DMS79 (cell line): ENCODE measurements around the gene TMC4.
"Not testable (repeated sequence)": the region's sequence is repeated elsewhere in the genome, so short reads cannot be mapped to it uniquely, and the experiment has no call there.

Experiments used
- DNase-seq: peaks from one replicate; lab custom pipeline; 2025; lab: John Stamatoyannopoulos, UW

Gene TMC4

DNA sequence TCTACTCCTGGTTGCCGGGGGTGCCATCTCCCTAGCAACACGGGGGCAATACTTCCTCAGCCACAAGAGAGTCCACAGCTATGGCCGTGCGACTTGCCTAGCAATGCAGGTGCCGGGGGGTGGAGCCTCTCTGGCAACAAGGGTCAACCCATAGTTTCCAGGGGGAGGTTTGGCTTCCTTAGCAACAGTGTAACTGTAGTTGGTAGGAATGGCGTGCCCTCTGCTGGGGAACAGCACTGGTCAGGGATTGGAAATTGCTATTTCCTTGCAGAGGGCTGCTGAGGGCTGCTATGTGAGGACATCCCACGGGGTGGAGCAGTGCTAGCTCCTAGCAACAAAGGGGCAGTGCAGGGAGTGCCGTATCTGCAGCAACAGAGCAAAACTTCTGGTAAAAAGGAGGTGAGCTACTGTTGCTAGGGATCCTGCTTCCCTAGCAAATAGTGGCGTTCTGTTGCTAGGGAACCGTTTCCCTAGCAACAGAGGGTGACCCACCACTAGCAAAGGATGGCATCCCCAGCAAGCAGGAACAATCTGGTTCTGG lies 7.0 kb upstream of the TMC4 start:
- no peak for DNase-seq

DNA sequence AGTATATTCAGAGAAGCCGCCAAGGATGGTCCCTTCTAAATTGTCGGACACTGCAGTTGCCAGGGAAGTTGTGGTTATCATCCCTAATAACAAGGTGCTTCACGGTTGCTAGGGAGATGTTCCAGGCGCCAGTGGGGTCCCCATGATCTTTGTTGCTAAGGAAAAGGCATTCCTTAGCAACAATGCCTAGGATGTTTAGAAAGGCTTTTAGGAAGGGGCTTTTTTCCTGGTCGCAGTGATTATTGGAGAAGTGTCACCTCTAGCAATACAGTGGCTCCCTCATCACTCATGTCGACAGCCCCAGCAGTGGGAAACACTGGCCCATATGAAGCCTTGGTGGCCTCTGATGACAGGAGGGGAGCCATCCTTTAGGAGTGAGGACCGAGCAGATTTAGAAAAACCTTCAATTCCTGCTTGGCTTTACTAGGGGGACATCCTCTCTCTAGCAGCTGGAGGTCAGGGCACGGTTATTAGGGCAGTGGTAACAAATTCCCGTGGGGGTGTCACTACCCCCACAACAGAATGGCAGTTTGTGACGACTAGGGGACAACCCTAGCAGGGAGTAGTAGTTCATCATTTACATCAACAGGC lies 6.4 kb upstream of the TMC4 start:
- DNase-seq, result no peak

DNA sequence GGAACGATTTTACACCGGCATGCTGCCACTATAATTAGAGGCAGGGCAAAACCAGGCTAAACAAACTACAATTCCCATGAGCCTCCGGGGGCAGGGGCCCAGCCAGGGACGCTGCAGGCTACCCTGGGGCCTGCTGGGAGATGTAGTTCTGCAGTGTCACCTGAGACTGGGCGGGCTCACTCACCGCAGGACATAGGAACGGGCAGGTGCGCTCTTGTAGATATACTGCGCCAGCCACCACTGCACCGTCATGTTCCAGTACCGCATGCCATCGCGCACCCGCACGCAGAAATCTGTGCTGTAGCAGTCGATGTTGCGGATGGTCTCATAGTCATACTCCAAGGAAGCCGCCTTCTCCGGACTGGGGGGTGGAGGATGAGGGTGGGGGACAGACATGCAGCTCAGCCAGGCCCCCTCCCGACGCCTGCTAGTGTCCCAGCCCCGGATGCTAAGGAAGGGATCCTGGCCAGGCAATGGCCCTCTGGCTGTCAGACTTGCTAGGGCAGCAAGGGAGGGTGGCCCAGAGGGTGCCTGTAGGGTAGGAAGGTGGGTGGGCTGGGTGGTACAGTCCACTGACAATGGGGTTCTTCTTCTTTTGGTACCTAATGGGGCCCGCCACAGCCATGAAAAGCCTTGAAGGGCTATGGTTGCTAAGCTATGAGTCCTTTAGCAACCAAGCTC lies 5.8 kb upstream of the TMC4 start:
- no peak for DNase-seq

DNA sequence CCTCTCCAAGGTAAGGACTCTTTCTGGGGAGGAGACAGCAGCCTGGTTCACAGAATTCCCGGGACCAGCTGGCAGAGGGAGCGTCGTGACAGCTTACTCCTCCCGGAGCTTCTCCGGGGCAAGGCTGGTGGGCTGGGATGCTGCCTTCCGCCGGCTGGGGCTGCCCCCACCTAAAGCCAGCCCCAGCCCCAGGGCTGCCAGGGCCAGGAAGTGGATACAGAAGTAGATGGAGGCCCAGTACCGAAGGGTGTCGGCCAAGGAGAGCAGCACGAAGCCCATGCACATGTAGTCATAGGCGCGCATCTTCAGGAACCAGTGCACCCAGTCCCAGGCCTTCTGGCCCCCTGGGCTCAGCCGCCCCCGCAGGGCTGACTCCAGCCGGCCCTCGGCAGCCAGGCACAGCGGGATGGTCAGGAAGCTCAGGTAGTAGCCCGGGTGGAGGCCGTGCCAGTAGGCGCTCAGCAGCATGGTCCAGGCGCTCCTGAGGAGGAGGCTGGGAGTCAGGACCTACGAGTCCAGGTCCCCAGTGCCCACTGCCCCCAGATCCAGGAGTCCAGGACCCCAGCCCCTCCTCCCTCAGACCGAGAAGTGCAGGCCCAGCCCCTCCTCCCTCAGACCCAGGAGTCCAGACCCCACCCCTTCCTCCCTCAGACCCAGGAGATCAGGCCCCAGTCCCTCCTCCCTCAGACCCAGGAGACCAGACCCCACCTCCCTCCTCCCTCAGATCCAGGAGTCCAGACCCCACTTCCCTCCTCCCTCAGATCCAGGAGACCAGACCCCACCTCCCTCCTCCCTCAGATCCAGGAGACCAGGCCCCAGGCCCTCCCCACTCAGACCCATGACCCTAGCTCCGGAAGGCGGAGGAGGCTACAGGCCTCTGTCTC lies 1.2 kb upstream of the TMC4 start:
- no peak for DNase-seq

DNA sequence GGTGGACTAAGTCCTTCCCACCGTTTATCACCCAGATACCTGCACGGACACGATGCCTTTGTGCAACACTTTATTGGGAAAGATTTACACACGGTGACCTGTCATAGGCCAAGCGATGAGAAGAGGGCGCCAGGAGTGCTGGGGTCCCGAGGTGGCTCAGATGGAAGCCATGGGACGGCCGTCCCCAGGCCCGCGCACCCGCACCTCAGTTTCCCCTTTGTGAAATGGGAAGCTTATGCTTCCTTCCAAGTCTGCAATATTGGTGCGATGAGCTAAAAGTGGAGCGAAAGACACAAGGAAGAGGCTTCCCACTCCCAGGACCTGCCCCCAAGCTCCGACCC lies 369 bp upstream of the TMC4 start:
- DNase-seq, result no peak

DNA sequence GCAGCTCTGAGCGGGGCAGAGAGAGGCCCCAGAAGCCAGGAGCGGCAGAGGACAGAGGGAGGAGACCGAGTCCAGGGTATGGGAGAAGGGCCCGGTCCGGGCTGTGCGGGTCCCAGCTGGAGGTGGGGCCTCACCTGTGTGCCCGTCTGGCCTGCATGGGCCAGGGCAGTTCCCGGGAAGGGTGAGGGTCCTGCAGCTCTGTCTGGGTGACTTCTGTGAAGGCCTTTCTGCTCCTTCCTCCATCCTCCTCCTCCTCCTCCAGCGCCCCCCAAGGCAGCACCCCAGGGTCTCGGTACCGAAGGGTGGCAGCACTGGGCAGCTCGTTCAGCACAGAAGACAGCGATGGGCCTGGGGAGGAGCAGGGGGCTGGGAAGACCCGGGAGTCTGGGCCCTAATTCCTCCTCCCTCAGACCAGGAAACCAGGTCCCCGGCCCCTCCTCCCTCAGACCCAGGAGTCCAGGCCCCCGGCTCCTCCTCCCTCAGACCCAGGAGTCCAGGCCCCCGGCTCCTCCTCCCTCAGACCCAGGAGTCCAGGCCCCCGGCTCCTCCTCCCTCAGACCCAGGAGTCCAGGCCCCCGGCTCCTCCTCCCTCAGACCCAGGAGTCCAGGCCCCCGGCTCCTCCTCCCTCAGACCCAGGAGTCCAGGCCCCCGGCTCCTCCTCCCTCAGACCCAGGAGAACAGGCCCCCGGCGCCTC lies 1.1 kb downstream of the TMC4 start:
- not testable (repeated sequence) for DNase-seq

DNA sequence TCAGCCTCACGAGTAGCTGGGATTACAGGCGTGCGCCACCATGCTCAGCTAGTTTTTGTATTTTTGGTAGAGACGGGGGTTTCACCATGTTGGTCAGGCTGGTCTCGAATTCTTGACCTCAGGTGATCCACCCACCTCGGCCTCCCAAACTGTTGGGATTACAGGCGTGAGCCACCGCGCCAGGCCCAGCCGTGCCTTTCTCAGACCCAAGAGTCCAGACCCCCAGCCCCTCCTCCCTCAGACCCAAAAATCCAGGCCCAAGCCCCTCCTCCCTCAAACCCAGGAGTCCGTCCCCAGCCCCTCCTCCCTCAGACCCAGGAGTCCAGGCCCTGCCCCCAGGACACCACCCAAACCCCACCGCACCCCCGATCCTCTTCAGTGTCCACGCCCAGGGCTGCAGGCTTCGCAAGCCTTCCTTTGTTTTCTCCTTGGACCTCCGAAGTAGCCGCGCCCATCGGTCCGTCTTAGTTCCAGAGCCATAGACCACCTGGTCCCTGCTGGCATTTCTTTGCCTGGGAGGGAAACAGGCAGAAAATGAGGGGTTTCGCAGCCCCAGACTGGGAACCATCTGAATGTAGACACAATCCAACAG lies 3.7 kb downstream of the TMC4 start:
- DNase-seq, result no peak

DNA sequence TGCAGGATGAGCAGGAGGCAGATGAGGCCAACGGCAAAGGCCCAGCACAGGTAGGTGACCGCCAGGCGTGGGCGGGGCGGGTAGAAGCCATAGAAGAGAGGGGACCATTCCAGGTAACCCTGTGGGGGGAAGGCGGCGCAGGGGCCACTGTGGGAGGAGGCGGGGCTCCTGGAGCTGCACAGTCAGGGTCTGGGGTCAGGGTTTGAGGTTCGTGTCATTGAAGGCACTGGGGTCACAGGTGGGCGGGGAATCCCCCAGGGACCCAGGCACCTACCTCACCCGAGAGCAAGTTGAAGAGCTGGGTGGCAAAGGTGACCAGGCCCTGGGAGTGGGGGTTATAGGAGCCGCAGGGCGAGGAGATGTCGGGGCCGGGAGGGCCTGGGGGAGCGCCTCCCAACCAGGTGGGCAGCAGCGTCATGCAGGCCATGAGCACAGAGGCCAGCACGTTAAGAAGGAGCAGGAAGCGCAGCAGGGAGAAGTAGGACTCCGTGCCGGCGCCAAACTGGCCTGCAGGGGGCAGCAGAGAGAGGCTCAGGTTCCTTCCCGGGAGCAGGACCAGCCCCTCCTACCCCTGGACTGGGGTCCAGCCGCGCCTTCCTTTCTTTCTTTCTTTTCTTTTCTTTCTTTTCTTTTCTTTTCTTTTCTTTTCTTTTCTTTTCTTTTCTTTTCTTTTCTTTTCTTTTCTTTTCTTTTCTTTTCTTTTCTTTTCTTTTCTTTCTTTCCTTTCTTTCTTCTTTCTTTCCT lies 4.6 kb downstream of the TMC4 start:
- DNase-seq, result peak; percentile 58

DNA sequence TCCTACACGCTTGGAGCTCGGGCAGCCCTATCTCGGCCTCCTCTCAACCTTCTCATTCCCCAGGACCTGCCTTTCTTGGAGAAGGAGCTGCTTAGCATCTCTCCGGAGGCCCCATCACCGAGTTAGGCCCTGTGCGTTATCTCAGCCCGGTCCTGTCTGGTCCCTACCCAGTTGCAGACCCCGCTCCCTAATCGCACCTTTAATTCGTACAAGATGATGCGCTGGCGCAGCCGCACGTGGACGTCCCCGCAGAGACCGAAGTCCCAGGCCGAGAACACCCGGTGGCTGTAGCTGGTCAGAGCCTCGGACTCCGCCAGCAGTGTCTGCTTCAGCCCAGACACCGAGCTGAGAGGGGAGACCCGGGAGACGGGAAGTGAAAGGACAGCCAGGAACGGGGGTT lies 7.7 kb downstream of the TMC4 start:
- DNase-seq, result no peak

DNA sequence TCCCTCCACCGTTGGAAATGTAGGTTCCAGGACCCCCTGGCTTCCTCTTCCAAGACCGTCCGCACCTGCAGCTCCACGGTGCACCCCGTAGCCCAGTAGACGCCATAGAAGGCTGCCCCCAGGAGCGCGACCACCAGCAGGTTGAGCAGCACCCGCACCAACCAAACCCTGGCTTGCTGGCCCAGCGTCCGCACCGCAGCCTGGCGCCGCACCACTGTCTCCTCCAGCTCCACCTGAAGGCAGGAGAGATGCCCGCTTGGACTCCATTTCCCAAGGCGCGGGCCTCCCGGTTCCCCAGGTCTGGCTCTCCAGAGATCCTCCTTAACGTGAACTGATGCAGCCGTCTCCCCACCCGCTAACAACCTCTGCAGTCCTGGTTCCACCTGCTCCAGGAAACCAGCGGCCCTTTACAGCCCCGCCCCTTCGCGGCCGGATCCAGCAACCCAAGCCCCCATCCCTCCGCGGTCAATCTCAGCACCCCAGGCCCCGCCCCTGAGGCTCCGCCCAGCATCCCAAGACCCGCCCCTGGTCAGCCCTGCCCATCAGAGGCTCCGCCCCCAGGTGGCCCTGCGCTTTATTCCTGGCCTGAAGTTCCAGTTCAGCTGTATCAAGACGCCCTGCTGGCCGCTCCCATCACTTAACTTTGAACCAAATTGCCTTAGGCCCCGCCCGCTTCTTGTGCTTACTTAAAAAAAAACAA lies 8.4 kb downstream of the TMC4 start:
- no peak for DNase-seq

DNA sequence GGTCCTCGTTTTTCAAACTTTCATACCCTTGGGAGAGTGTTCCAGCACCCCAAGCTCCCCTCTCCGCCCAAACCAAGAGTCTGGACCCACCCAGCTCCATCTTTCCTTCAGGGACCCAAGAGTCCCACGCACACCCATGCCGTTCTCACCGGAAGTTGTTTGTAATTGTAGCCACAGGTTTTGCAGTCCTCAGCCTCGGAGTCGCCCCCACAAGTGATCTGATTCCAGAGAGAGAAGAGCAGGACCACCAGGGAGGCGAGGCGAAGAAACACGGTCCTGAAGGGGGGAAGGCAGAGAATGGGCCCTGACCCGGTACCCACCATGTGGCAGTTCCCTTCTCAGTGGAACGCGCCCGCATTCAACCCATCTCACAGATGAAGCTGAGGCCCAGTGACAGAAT lies 10.1 kb downstream of the TMC4 start:
- DNase-seq, result no peak

DNA sequence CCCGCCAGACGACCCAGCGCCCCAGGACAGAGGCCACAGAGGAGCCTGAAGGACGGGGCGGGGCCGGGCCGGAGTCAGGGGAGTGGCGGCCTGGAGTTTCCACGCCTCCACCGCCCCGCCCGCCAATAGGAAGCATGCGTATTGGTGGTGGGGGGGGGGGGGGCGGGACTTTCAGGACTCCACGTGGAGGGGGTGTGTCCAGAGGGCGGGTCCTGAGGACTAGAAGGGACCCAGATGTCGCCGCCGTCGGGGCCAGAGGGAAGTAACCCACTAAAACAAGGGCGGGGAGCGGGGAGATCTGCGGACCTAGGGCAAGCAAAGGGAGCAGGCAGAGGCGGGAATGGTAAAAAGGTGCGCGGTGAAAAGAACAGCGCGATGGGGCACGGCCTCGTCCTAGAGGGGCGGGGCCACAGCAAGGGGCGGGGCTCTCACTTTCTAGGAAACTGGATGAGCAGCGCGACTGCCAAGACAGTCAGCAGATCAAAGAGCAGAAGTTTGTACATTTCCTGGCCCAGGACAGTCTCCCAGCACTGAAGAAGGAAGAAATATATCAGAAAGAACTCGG lies 10.6 kb downstream of the TMC4 start:
- DNase-seq, result peak; percentile 13

DNA sequence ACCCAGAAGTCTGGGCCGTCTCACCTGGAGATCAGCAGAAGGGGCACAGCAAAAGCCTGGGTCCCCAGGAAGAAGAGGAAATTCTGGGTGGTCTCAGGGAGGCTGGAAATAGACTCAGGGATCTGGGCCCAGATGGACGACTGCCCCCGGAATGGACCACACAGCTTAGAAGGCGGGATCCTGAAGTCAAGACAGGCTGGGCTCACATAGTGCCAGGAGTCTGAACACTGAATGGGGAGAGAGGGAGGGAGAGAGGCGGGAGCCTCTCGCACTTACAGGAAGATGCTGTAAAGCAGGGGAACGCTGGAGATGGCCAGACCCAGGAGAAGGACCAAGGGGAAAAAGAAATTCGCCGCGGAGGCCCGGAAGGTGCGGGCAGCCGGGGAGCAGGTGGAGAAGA lies 12.1 kb downstream of the TMC4 start:
- no peak for DNase-seq

DNA sequence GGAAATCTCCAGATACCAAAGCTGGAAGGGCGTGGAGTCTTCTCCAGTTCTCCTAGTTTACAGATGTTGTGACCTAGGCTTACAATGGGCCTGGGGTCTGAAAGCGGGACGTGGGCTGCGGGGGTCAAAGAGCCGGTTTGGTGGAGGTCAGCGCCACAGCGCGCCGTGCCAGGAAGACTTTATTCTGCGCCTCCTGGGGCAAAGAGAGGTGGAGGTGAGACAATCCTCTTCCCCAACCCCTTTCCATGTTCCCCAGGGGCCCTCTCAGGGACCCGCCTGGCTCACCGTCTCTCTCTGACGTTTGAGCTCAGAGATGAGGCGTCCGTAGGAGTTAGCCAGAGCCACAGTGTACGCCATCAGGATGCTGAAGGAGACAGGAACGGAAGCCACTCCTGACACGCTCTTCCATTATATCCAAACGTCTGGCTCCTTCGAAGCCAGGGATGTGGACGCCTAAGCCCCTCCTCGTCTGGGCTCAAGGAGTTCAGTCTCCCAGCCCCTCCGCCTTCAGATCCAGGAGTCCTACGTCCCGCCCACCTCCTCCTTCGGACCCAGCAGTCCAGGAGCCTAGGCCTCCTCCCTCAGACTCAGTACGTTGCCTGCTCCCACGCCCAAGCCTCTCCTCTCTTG lies 12.7 kb downstream of the TMC4 start:
- peak; percentile 74 for DNase-seq

DNA sequence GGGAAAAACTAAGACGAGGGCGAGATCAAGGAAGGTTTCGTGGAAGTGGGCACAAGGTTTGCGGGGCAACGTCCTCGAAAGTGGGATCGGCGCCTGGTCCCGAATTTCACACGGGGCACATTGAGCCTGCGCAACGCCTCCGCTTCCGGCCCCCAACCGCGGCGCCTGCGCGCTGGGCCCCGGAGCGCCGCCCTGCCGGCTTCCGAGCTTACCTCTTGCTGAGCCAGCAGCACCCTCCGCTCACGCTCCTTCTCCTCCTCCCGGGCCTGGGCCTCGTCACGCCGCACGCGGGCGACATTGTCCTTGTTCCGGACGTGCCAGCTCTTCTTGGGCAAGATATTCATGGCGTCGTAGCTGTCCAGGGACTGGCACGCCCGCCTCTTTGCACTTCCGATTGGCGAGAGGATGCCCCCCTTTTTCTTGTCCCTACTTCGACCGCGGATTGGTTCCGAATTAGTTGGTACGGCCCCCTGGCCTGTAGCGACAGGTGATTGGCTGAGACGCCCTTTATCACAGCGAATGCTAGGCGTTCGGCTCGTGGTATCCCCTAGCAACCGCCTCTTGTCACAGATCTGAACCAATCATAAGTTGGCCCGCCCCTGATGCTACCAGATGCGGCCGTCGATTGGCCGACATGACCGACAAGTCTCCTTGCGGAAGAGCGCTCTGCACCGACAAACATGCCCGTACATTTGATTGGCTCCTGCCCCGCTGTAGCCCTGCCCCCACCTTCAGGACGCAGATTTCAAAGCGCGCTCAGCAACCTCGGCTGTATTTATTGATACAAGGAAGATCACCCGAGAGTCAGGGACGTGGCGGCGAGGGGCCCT lies 13.4 kb downstream of the TMC4 start, which contains the start of gene LENG1:
Gene LENG1 (minus strand): TSS at position 370 of the 830 bp plus-strand sequence. CDS start 26 bp downstream, at position 344.
- DNase-seq, result peak; percentile 100

DNA sequence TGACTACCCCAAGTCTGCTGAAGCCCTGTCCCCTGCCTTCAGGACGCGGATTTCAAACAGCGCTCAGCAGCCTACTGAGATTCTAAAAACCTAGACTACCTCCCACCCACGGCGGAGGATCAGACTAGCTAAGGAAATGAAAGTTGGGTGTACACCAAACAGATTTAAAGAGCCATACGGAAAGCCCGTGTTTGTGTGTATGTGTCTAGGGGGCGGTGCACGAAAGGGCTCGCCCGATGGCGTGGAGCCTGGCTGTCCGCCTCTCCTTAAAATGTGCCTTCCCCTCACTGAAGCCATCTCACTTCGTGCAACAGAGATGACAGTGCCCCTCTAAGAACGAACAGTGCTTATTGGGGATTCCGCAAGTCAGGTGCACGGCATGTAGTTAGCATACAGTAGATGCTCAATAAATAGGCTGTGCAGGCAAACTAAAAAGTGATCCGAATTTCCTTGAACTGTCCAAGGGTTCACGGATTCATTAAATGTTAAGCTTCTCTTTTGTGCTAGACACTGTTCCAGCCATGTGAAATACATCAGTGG lies 14.1 kb downstream of the TMC4 start:
- no peak for DNase-seq

DNA sequence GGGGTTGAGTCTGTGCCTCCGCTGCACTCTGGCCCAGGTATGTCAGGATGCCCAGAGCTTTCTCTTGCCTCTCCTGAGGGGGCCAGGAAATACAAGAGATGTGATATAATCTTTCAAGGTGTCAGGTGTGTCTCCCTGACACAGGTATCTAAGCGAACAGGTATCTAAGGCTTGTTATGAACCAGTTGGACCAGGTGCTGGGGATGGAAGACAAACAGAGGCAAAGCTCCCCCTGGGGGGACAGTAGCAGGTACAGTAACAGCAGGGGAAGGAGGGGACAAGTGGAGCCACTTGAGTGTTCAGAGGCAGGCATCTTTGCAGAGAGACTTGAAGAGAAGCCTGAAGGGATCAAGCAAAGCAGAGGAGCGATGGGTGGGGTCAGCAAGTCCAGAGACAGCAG lies 16.0 kb downstream of the TMC4 start:
- DNase-seq, result no peak

DNA sequence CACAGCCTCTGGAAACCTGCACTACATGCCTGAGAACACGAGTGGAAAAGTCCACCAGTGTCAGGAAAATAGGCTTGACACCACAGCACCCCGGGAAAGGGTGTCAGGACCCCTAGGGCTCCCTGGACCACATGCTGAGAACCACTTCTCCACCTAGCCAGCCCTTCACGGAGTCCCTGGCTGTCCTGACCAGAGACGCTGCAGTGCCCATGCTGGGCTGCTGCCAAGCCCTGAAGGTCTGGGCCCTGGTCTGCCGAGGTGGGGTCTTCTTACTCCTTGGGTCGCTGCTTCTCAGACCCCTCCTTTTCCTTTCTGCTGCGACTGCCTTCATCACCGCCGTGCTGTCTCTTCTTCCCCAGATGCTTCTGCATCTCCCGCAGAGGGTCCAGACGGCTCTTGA lies 16.5 kb downstream of the TMC4 start:
- no peak for DNase-seq
